GM12875 (cell line): ENCODE measurements around the gene TRIP6.

Experiments
- H3K4me3 ChIP-seq: one replicate; pipeline ENCODE4 v1.5.1; 2011; ENCODE audit warnings: low read depth, low read length, control low read depth
- TF ChIP-seq, protein P1 (sequence below): IDR thresholded peaks from 2 replicates; pipeline ENCODE4 v1.5.1; 2011; ENCODE audit warnings: low read depth, mild to moderate bottlenecking, control low read depth, inconsistent platforms, low read length, moderate library complexity, borderline replicate concordance; ENCODE audit not compliant: insufficient read depth

Gene TRIP6

DNA sequence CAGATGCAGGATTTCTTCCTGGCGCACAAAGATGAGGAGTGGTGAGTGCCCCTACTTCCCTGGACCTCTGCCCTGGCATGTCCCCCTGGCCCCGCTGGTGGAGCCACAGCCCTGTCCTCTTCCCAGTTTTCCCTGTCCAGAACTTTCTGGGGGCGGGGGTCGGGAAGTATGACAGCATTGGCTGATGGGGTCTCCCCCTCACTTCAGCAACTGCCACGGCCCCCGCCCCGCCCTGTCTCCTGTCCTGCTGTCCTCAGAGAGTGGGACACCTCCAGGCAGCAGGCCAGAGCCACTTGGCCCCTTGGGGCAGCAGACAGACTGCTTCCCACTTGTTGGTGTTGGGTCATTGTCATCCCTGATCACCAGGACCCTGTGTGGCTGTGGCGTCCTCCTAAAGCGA is 15.0 kb downstream of the TRIP6 start:
- TF ChIP-seq, protein P1, sequence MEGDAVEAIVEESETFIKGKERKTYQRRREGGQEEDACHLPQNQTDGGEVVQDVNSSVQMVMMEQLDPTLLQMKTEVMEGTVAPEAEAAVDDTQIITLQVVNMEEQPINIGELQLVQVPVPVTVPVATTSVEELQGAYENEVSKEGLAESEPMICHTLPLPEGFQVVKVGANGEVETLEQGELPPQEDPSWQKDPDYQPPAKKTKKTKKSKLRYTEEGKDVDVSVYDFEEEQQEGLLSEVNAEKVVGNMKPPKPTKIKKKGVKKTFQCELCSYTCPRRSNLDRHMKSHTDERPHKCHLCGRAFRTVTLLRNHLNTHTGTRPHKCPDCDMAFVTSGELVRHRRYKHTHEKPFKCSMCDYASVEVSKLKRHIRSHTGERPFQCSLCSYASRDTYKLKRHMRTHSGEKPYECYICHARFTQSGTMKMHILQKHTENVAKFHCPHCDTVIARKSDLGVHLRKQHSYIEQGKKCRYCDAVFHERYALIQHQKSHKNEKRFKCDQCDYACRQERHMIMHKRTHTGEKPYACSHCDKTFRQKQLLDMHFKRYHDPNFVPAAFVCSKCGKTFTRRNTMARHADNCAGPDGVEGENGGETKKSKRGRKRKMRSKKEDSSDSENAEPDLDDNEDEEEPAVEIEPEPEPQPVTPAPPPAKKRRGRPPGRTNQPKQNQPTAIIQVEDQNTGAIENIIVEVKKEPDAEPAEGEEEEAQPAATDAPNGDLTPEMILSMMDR = no peak

DNA sequence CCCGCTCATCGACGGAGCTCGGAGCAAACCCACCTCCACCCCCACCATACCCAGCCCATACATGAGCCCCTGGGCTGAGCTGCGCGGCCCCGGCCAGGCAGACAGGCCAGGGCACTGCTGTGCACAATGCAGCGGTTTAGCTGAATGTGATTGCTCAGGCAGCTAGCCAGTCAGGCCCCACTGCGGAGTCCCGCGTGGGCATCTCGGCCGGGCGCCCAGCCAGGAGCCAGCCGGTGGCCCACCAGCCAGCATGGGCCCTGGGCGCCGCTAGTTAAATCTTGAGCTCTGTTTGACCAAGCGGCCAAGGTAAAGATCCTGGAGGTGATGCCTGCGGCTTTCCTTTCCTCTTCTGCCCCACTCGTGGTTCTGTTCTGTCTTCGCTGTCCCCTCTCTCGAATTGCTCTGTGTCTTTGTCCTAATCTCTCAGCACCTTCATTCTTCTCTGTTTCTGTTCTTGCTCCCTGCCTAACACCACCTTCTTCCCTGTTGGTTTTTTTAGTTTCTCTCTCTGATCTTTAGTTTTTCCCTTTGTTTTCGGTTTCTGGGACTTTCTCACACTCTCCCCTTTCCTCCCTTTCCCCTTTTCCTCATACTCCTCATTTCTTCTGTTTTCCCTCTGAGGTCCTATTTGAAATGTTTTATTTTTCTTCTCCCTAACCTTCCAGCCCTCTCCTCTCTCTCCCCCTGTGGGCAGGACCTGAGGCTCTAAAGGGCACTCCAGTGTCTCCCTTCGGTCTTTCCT is 15.8 kb downstream of the TRIP6 start:
- H3K4me3 ChIP-seq = no peak overlapping the region
- TF ChIP-seq, protein P1 = no peak

More for the DNA sequence above, 15.0 kb downstream of the TRIP6 start:
- H3K4me3 ChIP-seq = no peak overlapping the region

DNA sequence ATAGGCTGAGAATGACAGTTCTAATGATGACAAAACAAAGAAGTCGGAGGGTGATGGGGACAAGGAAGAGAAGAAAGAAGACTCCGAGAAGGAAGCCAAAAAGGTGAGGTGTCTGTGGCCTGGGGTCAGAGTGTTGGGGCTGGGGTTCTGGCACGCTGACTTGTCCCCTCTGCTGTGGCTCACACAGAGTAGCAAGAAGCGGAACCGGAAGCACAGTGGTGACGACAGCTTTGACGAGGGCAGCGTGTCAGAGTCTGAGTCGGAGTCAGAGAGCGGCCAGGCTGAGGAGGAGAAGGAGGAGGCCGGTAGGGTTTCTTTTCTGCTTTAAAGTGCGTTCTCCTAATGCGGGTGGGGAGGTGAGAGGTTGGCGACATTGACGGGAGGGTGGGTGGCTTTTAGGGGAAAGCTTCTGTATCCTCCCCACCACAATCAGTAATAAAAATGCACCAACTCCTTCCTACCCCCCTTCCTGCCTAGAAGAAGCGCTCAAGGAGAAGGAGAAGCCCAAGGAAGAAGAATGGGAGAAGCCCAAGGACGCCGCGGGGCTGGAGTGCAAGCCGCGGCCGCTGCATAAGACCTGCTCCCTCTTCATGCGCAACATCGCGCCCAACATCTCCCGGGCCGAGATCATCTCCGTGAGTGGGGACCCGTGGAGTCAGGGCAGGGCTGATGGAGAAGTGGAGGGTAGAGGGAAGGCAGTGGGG is 17.7 kb downstream of the TRIP6 start:
- TF ChIP-seq, protein P1 = no peak
- H3K4me3 ChIP-seq = no peak overlapping the region

DNA sequence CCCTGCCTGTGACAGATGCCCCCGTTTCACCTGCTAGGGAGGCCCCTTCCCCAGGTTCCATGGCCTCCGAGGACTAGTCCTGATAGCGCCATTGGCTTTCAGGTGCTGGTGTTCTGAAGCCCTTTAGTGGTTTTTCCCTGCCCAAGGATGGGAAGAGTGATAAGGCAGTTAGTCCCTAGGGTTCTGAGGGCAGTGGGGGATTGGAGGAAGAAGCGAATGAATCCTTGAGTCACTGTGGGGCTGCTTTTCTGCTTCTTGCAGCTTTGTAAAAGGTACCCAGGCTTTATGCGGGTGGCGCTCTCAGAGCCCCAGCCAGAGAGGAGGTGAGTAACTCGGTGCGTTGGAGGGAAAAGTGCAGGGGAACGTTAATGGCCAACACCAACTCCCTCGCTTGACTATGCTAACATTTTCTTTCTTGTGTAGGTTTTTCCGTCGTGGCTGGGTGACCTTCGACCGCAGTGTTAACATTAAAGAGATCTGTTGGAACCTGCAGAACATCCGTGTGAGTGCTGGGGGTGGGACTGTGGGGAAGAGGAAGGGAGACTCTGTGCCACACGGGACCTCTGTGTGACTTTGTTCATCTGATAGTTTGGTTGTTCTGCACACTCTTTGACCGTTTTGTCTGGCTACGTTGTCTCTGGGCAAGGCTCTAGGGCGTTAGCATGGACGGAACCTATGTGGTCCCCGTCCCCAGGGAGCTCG is 18.4 kb downstream of the TRIP6 start:
- H3K4me3 ChIP-seq = no peak overlapping the region
- TF ChIP-seq, protein P1 = no peak

DNA sequence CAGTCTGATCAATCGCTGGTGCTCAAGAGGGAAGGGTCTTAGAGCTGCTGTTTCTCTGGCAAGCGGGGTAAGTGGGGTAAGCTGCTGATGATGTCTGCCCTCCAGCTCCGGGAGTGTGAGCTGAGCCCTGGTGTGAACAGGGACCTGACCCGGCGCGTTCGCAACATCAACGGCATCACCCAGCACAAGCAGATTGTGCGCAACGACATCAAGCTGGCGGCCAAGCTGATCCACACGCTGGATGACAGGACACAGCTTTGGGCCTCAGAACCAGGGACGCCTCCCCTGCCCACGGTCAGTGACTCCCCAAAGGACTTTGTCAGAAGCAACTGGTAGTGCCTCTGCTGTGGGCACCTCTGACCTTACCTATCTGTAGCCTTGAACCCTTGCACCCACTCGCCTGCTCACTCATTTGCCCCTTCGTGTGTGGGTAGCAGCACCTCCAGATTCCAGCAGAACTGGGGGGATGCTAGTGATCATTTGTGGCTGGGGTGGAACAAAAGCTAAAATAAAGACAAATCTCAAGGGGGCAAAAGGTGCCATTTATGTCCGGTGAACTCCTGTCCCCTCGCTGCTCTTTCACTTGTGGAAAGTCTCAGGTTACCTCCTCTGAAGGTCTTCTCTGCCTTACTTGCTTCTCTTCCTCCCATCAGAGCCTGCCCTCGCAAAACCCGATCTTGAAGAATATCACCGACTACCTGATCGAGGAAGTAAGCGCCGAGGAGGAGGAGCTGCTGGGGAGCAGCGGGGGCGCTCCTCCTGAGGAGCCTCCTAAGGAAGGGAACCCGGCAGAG is 19.2 kb downstream of the TRIP6 start:
- H3K4me3 ChIP-seq = no peak overlapping the region
- TF ChIP-seq, protein P1 = no peak

DNA sequence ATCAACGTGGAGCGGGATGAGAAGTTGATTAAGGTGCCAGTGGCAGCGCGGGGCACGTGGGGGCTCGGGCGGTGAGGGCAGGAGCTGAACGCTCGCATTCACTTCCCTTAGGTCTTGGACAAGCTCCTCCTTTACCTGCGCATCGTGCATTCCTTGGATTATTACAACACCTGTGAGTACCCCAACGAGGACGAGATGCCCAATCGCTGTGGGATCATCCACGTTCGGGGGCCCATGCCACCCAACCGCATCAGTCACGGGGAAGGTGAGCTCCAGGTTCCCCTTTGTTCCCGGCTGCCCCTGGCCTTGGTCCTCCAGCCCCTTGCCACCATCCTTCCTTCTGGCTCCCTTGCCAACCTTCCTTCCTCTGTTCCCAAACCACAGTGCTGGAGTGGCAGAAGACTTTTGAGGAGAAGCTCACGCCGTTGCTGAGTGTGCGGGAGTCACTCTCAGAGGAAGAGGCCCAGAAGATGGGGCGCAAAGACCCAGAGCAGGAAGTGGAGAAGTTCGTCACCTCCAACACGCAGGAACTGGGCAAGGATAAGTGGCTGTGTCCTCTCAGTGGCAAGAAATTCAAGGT is 19.8 kb downstream of the TRIP6 start:
- TF ChIP-seq, protein P1 = no peak
- peak overlapping the region; percentile 95 for H3K4me3 ChIP-seq
